GM19463 (cell line): ENCODE measurements around the gene PRKAR1B.

ENCODE experiments used
- ATAC-seq: cut with Tn5 transposase; IDR thresholded peaks from one replicate; pipeline ENCODE4 v1.9.1; 2021; ENCODE audit warnings: mild to moderate bottlenecking, moderate library complexity; ENCODE audit not compliant: unreplicated experiment

The PRKAR1B gene

GRCh38 chr7:607938-608337 is 119.1 kb downstream of the PRKAR1B start:
- no peak for ATAC-seq

GRCh38 chr7:605661-606450 is 121.2 kb downstream of the PRKAR1B start:
- ATAC-seq = no peak

- ATAC-seq = no peak
Measured at GRCh38 chr7:604884-605531, 122.1 kb downstream of the PRKAR1B start.

- peak; percentile 76 for ATAC-seq
Measured at GRCh38 chr7:604001-604883, 122.8 kb downstream of the PRKAR1B start.

GRCh38 chr7:603152-603951 is 123.7 kb downstream of the PRKAR1B start:
- ATAC-seq = no peak

- ATAC-seq = no peak
Measured at GRCh38 chr7:602341-603141, 124.5 kb downstream of the PRKAR1B start.

- ATAC-seq = peak; percentile 51
Measured at GRCh38 chr7:601595-602340, 125.3 kb downstream of the PRKAR1B start.

GRCh38 chr7:601036-601594 is 126.0 kb downstream of the PRKAR1B start:
- no peak for ATAC-seq

- no peak for ATAC-seq
Measured at GRCh38 chr7:600149-601035, 126.7 kb downstream of the PRKAR1B start.

- no peak for ATAC-seq
Measured at GRCh38 chr7:598899-599298, 128.2 kb downstream of the PRKAR1B start.

GRCh38 chr7:597348-598178 is 129.5 kb downstream of the PRKAR1B start:
- no peak for ATAC-seq

GRCh38 chr7:596819-597182 is 130.3 kb downstream of the PRKAR1B start:
- no peak for ATAC-seq

- no peak for ATAC-seq
Measured at GRCh38 chr7:596071-596818, 130.8 kb downstream of the PRKAR1B start.

GRCh38 chr7:595621-596010 is 131.5 kb downstream of the PRKAR1B start:
- no peak for ATAC-seq

- no peak for ATAC-seq
Measured at GRCh38 chr7:594920-595620, 132.0 kb downstream of the PRKAR1B start.
